ENCODE measurements around the gene SOX13. TPM values are rescaled to one million over a fixed set of nuclear protein-coding genes. Genes with fewer than 3 reads are reported as not detected.

Gene SOX13
- total and polyA plus RNA-seq, 10 of the 15 experiments (the other 5 are each of a cell fraction or from before 2014, with no cell fraction given), result 0.04 to 0.31 (median 0.11) TPM; not detected in 7

- Histone ChIP-seq H3K4me2 (ENCODE audit: control insufficient read depth, insufficient read depth) (no peak overlapping the region), H4K20me1 (ENCODE audit: control insufficient read depth, insufficient read depth) (no peaks in the 10 kb centered on the region), H3K4me1 (ENCODE audit: control insufficient read depth, insufficient read depth, low read length) (no peaks in the 10 kb centered on the region), H3K79me2 (ENCODE audit: control insufficient read depth, insufficient read depth, low read length) (no peaks in the 10 kb centered on the region), H3K27ac (ENCODE audit: control insufficient read depth, insufficient read depth) (no peak overlapping the region), H3K9me3 (replicated peaks; ENCODE audit: control insufficient read depth, insufficient read depth, low read length) (no peaks in the 10 kb centered on the region), H3K36me3 (ENCODE audit: control insufficient read depth in 2 of 2, insufficient read depth in 2 of 2, low read length in 1 of 2) (no peaks in the 10 kb centered on the region), H3K27me3 (replicated peaks in 1 of 2; ENCODE audit: control insufficient read depth in 2 of 2, insufficient read depth in 2 of 2, low read length in 1 of 2) (no peaks in the 10 kb centered on the region; a peak in 1 of 4 replicates), H3K4me3 (no peak overlapping the region), H3K9ac (ENCODE audit: control insufficient read depth, insufficient read depth, low read length) (no peak overlapping the region), H2AFZ (ENCODE audit: control insufficient read depth, low read depth, low read length) (no peak overlapping the region)
- ATAC-seq (no peak), FAIRE-seq (no peak), DNase-seq (ENCODE audit: low read depth, low spot score) (no peak)
- BruUV-seq (replicated peaks), result no TSS peak
- intact Hi-C loops (cut with micrococcal nuclease; ENCODE audit: unreplicated experiment) (no loop called here), in situ Hi-C loops (cut with MboI) (no loop called here)
- POLR2A ChIA-PET, result no interaction called here
- CTCF ChIA-PET, result interaction anchor here (1.0 kb wide), 1 partner anchor 39 kb away, joined by 4 read pairs; no protein-coding TSS in a partner anchor
- 30% methylated on average over 8 of the region's 8 CpGs for WGBS (ENCODE audit: insufficient coverage, insufficient replicate concordance, low lambda C conversion rate, missing lambda C conversion rate)
- SMC1A ChIA-PET (ENCODE audit: uncharacterized antibody, unreplicated experiment), result no interaction called here
- TF ChIP-seq PAX8 (IDR thresholded peaks at IDR 0.05) (no peak), RBBP5 (conservative IDR thresholded peaks at IDR 0.05) (no peak), KLF5 (IDR thresholded peaks at IDR 0.05; ENCODE audit: partially characterized antibody) (no peak), POLR2A (IDR thresholded peaks at IDR 0.05; ENCODE audit: low read depth, low read length) (no peak), SMC3 (IDR thresholded peaks at IDR 0.05; ENCODE audit: borderline replicate concordance, low read length) (no peak), EP300 (IDR thresholded peaks at IDR 0.05; ENCODE audit: borderline replicate concordance in 1 of 2, control insufficient read depth in 1 of 2, low read depth in 2 of 2, low read length in 2 of 2) (no peak)
- RAD21 ChIA-PET (ENCODE audit: unreplicated experiment), result interaction anchor here (3.1 kb wide), 1 partner anchor 40 kb away, joined by 12 read pairs; no protein-coding TSS in a partner anchor
Observed at GRCh38 chr1:204088596-204088995, 15.7 kb downstream of the SOX13 start.

DNA sequence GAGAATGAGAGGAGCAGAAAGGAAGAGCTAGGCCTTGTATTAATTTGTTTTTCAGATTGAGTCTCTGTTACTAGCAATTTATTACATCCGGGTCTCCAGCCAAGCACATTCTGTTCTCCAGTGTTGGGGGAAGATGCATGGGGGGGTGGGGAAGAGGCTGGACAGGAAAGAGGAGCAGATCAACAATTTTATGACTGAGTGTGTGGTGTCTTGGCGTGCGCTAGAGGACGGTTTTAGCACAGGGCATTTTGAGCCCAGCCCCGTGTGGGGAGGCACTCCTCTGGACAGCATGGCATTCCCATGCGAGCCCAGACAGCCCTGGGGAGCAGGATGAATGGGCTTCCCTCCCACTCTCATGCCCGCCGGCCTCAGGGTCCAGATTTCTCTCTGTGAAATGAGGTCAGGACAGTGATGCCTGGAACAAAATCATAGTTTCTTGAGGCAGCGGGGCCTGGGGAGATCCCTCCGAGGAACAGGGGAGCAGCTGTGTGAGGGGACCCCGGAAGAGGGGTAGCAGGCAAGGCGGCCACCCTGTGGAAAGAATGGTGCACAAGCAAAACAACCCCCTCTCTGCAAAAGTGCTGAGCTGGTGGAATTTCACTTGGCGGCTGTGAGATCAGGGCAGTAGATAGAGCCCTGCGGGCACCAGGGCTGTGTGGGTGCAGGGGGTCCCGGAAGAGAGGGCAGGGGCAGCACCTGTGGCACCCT, 16.3 kb downstream of the SOX13 start:
- ChIA-PET POLR2A (no interaction called here), RAD21 (ENCODE audit: unreplicated experiment) (interaction anchor here (3.1 kb wide), 1 partner anchor 39 kb away, joined by 12 read pairs; no protein-coding TSS in a partner anchor), CTCF (interaction anchor here (1.0 kb wide), 1 partner anchor 39 kb away, joined by 4 read pairs; no protein-coding TSS in a partner anchor), SMC1A (ENCODE audit: uncharacterized antibody, unreplicated experiment) (no interaction called here)
- no peak for ATAC-seq
- Histone ChIP-seq H3K9ac (ENCODE audit: control insufficient read depth, insufficient read depth, low read length) (no peak overlapping the region), H3K9me3 (replicated peaks; ENCODE audit: control insufficient read depth, insufficient read depth, low read length) (no peaks in the 10 kb centered on the region), H3K27ac (ENCODE audit: control insufficient read depth, insufficient read depth) (no peak overlapping the region), H3K4me3 (no peak overlapping the region), H3K79me2 (ENCODE audit: control insufficient read depth, insufficient read depth, low read length) (no peaks in the 10 kb centered on the region), H3K36me3 (ENCODE audit: control insufficient read depth in 2 of 2, insufficient read depth in 2 of 2, low read length in 1 of 2) (no peaks in the 10 kb centered on the region), H3K27me3 (replicated peaks in 1 of 2; ENCODE audit: control insufficient read depth in 2 of 2, insufficient read depth in 2 of 2, low read length in 1 of 2) (no peaks in the 10 kb centered on the region; a peak in 1 of 4 replicates), H2AFZ (ENCODE audit: control insufficient read depth, low read depth, low read length) (no peak overlapping the region), H3K4me2 (ENCODE audit: control insufficient read depth, insufficient read depth) (no peak overlapping the region), H3K4me1 (ENCODE audit: control insufficient read depth, insufficient read depth, low read length) (no peaks in the 10 kb centered on the region), H4K20me1 (ENCODE audit: control insufficient read depth, insufficient read depth) (no peaks in the 10 kb centered on the region)
- 34% methylated on average over 15 of the region's 15 CpGs for WGBS (ENCODE audit: insufficient coverage, insufficient replicate concordance, low lambda C conversion rate, missing lambda C conversion rate)
- no TSS peak for BruUV-seq (replicated peaks)
- intact Hi-C loops (cut with micrococcal nuclease; ENCODE audit: unreplicated experiment), result no loop called here
- no peak for DNase-seq (ENCODE audit: low read depth, low spot score)
- in situ Hi-C loops (cut with MboI), result no loop called here
- no peak for FAIRE-seq
- no peak for TF ChIP-seq EZH2 (IDR thresholded peaks at IDR 0.05; ENCODE audit: borderline replicate concordance, control insufficient read depth, low read depth, low read length)
- TF ChIP-seq IRF3 (IDR thresholded peaks at IDR 0.05), result no peak
- no peak for TF ChIP-seq RELB (IDR thresholded peaks at IDR 0.05; ENCODE audit: low read depth)
- no peak for TF ChIP-seq ZNF24 (IDR thresholded peaks at IDR 0.05)
- no peak for TF ChIP-seq ZBED1 (IDR thresholded peaks at IDR 0.05; ENCODE audit: borderline replicate concordance)
- no peak for TF ChIP-seq TAF1 (IDR thresholded peaks at IDR 0.05; ENCODE audit: borderline replicate concordance, low read depth, low read length)
- no peak for TF ChIP-seq USF1 (IDR thresholded peaks at IDR 0.05; ENCODE audit: borderline replicate concordance, extremely low read length, insufficient read depth, low read depth, low read length)
- TF ChIP-seq SMAD5 (IDR thresholded peaks at IDR 0.05; ENCODE audit: low read depth), result no peak
- TF ChIP-seq HDAC2 (IDR thresholded peaks at IDR 0.05), result no peak
